ENCODE results near the gene LCE1F. TPM values are rescaled to one million over a fixed set of nuclear protein-coding genes. Genes with fewer than 3 reads are reported as not detected.

The LCE1F gene
- total and polyA plus RNA-seq, 5 experiments from 2014 or later = not detected

DNA sequence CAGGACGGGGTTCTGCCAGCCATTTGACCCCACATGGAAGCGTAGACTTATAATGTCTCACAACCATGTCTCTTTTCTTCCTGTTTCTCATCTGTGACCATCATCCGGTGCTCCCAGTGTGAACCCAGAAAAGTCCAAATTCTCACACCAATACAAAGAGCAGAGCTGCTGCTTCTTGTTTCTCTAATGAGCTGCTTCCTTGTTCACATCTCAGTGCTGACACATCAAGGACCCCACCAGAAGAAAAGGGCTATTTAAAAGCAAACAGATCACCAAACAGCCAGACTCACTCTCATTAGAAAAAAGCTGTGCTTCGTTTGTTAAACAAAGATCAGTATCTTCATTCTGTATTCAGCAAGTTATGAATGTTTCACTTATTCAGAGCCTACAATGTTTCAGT is 20.7 kb downstream of the LCE1F start:
- Mint-ChIP-seq H3K4me1 (no peaks in the 10 kb centered on the region), H3K27ac (no peak overlapping the region), H3K9me3 (no peaks in the 10 kb centered on the region), H3K4me3 (no peak overlapping the region), H3K27me3 (peaks cover 3 to 19% (median 8%) of the 10 kb centered on the region in 5 donors), H3K36me3 (no peaks in the 10 kb centered on the region)
- POLR2A ChIA-PET = no interaction called here
- DNase-seq (no peak), ATAC-seq (no peak)

DNA sequence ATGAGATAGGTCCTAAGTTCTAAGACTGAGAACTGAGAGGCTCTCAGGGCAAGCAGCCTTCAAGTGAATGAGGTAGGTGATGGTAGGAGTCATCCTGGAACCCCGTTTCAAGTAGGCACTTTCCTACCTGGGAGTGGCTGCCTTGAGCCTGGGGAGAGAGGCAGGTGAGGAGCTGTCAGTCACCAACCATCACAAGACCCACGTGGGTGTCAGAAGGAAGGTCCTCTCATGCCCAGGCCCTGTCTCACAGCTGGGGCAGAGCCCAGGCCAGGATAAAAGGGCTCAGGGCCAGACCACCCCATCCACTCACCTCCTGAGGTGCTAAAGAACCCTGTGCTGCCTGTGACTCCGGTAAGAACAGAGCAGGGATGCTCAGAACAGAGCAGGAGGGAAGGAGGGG is 21.5 kb downstream of the LCE1F start, which contains the start of gene LCE1D:
TSS of gene LCE1D (plus strand) at position 301 of the 400 bp plus-strand sequence. CDS start 1,074 bp downstream, outside the sequence.
- H3K27me3 Mint-ChIP-seq = peaks cover 3 to 27% (median 11%) of the 10 kb centered on the region in 5 donors
- DNase-seq (no peak), ATAC-seq (no peak)
- no peak within 1 kb of the TSS for H3K4me3 Mint-ChIP-seq
- H3K9me3 Mint-ChIP-seq = no peaks in the 10 kb centered on the region
- POLR2A ChIA-PET = no interaction called here
- H3K4me1 Mint-ChIP-seq = no peaks in the 10 kb centered on the region
- no peaks in the 10 kb centered on the region for H3K36me3 Mint-ChIP-seq
- H3K27ac Mint-ChIP-seq = no peak within 1 kb of the TSS

DNA sequence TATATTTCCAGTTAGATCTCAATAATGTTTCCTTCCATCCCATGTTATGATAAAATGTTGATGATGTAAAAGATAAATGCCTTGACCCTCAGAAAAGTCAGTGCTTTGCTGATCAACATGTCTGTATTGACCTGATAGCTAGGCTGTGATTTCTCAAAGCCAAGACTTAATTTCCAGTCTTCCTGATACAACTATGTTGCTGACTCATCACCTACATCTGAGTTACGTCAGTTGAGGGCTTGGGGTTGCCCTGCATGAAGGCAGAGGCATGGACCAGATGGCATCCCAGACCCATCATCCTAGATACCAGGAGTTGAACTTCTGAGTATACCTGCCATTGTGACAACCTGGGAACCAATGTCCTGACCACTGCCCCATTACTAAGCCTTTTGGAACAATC is 26.4 kb downstream of the LCE1F start:
- H3K27me3 Mint-ChIP-seq = peaks cover 15 to 50% (median 26%) of the 10 kb centered on the region in 5 donors
- H3K36me3 Mint-ChIP-seq = no peaks in the 10 kb centered on the region
- DNase-seq = no peak
- no peak overlapping the region for H3K27ac Mint-ChIP-seq
- ATAC-seq = no peak
- H3K4me3 Mint-ChIP-seq = no peak overlapping the region
- no peaks in the 10 kb centered on the region for H3K4me1 Mint-ChIP-seq
- POLR2A ChIA-PET = no interaction called here
- no peaks in the 10 kb centered on the region for H3K9me3 Mint-ChIP-seq

- ATAC-seq (no peak), DNase-seq (no peak)
- Mint-ChIP-seq H3K9me3 (peaks cover 0 to 4% (median 0%) of the 10 kb centered on the region in 9 donors), H3K27me3 (peaks cover 9 to 29% (median 22%) of the 10 kb centered on the region in 5 donors), H3K27ac (peak within 1 kb of the TSS in 1 of 10 donors; percentile 26), H3K36me3 (no peaks in the 10 kb centered on the region), H3K4me1 (no peaks in the 10 kb centered on the region), H3K4me3 (no peak within 1 kb of the TSS)
- POLR2A ChIA-PET = no interaction called here
Observed at GRCh38 chr1:152806576-152806975, 31.6 kb downstream of the LCE1F start, which contains the start of gene LCE1C. TSS of gene LCE1C (minus strand) at chr1:152806651. CDS start at chr1:152805478, 1,173 bp downstream.

DNA sequence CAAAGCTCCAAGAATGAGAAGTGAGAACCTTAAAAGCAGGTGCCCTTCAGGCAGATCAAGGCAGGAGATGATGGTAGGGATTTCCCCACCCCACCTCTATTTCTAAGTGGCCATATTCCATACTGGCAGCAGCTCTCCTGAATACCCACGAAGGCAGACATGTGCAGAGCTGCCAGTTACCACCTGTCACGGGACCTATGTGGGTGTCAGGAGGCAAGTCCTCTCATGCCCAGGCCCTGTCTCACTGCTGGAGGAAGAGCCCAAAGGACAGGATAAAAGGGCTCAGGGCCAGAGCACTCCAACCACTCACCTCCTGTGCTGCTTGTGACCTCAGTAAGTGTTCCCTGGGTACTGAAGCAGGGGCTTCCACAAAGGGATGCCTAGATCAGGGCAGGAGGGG is 36.1 kb downstream of the LCE1F start:
- ATAC-seq (no peak), DNase-seq (no peak)
- peaks cover 0 to 4% (median 0%) of the 10 kb centered on the region in 3 donors for H3K36me3 Mint-ChIP-seq
- peak overlapping the region in 1 of 10 donors; percentile 65 for H3K27ac Mint-ChIP-seq
- H3K9me3 Mint-ChIP-seq = peaks cover 0 to 4% (median 0%) of the 10 kb centered on the region in 9 donors
- H3K4me3 Mint-ChIP-seq = no peak overlapping the region
- POLR2A ChIA-PET = no interaction called here
- H3K27me3 Mint-ChIP-seq = peaks cover 14 to 23% (median 19%) of the 10 kb centered on the region in 5 donors
- H3K4me1 Mint-ChIP-seq = no peaks in the 10 kb centered on the region

- H3K27me3 Mint-ChIP-seq = peaks cover 16 to 25% (median 19%) of the 10 kb centered on the region in 5 donors
- no peak within 1 kb of the TSS for H3K4me3 Mint-ChIP-seq
- H3K27ac Mint-ChIP-seq = peak within 1 kb of the TSS in 1 of 10 donors; percentile 65
- ATAC-seq (no peak), DNase-seq (no peak)
- H3K4me1 Mint-ChIP-seq = no peaks in the 10 kb centered on the region
- peaks cover 0 to 4% (median 0%) of the 10 kb centered on the region in 3 donors for H3K36me3 Mint-ChIP-seq
- peaks cover 0 to 4% (median 0%) of the 10 kb centered on the region in 9 donors for H3K9me3 Mint-ChIP-seq
- POLR2A ChIA-PET = no interaction called here
Observed at GRCh38 chr1:152811671-152812070, 36.7 kb downstream of the LCE1F start, which contains the start of gene LCE1B. TSS of gene LCE1B (plus strand) at chr1:152811971. CDS start at chr1:152812447, 476 bp downstream.

DNA sequence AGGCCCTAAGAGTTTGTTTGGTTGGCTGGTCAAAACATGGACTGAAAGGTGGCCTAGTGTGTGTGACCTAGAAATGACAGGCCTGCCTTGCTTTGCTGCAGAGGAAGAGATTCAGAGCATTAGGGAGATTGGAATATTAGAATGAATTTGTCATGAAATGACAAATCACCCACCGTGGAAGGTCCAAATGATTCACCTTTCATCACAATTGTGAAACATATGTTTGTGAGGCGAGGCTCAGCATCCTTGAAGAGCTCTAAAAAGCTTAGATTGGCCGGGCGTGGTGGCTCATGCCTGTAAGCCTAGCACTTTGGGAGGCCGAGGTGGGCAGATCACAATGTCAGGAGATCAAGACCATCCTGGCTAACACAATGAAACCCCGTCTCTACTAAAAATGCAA is 42.4 kb downstream of the LCE1F start:
- H3K9me3 Mint-ChIP-seq = peaks cover 0 to 3% (median 0%) of the 10 kb centered on the region in 9 donors
- ATAC-seq = no peak
- H3K4me1 Mint-ChIP-seq = no peaks in the 10 kb centered on the region
- no peak overlapping the region for H3K27ac Mint-ChIP-seq
- H3K4me3 Mint-ChIP-seq = no peak overlapping the region
- POLR2A ChIA-PET = no interaction called here
- no peak for DNase-seq
- H3K36me3 Mint-ChIP-seq = peaks cover 0 to 4% (median 0%) of the 10 kb centered on the region in 3 donors
- peaks cover 13 to 33% (median 15%) of the 10 kb centered on the region in 5 donors for H3K27me3 Mint-ChIP-seq

GRCh38 chr1:152823294-152823693 is 48.4 kb downstream of the LCE1F start:
- no peaks in the 10 kb centered on the region for H3K4me1 Mint-ChIP-seq
- DNase-seq (no peak), ATAC-seq (no peak)
- no peaks in the 10 kb centered on the region for H3K9me3 Mint-ChIP-seq
- H3K27ac Mint-ChIP-seq = no peak overlapping the region
- H3K4me3 Mint-ChIP-seq = no peak overlapping the region
- POLR2A ChIA-PET = no interaction called here
- no peaks in the 10 kb centered on the region for H3K36me3 Mint-ChIP-seq
- H3K27me3 Mint-ChIP-seq = peaks cover 14 to 39% (median 22%) of the 10 kb centered on the region in 5 donors

DNA sequence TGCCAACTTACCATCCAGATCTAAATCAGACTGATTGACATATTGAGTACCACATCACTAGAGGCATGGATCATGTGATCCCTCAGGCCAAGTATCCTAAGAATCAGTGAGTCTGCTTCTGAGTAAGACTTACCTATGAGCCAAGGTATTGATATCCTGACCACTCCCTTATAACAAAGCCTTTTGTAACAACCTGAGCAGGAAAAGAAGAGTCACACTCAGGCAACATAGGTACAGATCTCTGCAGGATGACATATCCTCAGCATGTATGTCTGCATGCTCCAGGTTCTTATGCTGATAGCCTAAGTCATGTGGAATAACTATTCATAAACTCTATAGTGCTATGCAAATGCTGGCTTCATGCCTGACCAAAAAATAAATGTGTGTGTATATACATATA is 50.0 kb downstream of the LCE1F start:
- ATAC-seq = no peak
- Mint-ChIP-seq H3K36me3 (no peaks in the 10 kb centered on the region), H3K4me3 (no peak overlapping the region), H3K4me1 (no peaks in the 10 kb centered on the region), H3K9me3 (no peaks in the 10 kb centered on the region), H3K27me3 (peaks cover 16 to 56% (median 28%) of the 10 kb centered on the region in 5 donors), H3K27ac (no peak overlapping the region)
- POLR2A ChIA-PET = no interaction called here
- DNase-seq = no peak

Other genes starting within 250 kb of the LCE1F start
- not detected for gene LCE3E, start 208.4 kb upstream of the LCE1F start, total RNA-seq
- not detected for gene LCE3E, start 208.4 kb upstream of the LCE1F start, polyA plus RNA-seq
- gene LCE3D, start 194.6 kb upstream of the LCE1F start, total RNA-seq = not detected
- not detected for gene LCE3D, start 194.6 kb upstream of the LCE1F start, polyA plus RNA-seq
- not detected for gene LCE3C, start 174.9 kb upstream of the LCE1F start, total RNA-seq
- not detected for gene LCE3C, start 174.9 kb upstream of the LCE1F start, polyA plus RNA-seq
- gene LCE3B, start 161.3 kb upstream of the LCE1F start, total RNA-seq = not detected
- gene LCE3B, start 161.3 kb upstream of the LCE1F start, polyA plus RNA-seq = not detected
- not detected for gene LCE3A, start 152.0 kb upstream of the LCE1F start, total RNA-seq
- not detected for gene LCE3A, start 152.0 kb upstream of the LCE1F start, polyA plus RNA-seq
- not detected for gene LCE2D, start 111.8 kb upstream of the LCE1F start, total RNA-seq
- gene LCE2D, start 111.8 kb upstream of the LCE1F start, polyA plus RNA-seq = not detected
- gene LCE2C, start 99.9 kb upstream of the LCE1F start, total RNA-seq = not detected
- gene LCE2C, start 99.9 kb upstream of the LCE1F start, polyA plus RNA-seq = not detected
- gene LCE2B, start 89.0 kb upstream of the LCE1F start, total RNA-seq = not detected
- gene LCE2B, start 89.0 kb upstream of the LCE1F start, polyA plus RNA-seq = not detected
- gene LCE2A, start 76.8 kb upstream of the LCE1F start, total RNA-seq = not detected
- not detected for gene LCE2A, start 76.8 kb upstream of the LCE1F start, polyA plus RNA-seq
- not detected for gene LCE4A, start 67.0 kb upstream of the LCE1F start, total RNA-seq
- not detected for gene LCE4A, start 67.0 kb upstream of the LCE1F start, polyA plus RNA-seq
- not detected for gene KPRP, start 17.1 kb upstream of the LCE1F start, total RNA-seq
- not detected for gene KPRP, start 17.1 kb upstream of the LCE1F start, polyA plus RNA-seq
- gene LCE1E, start 11.1 kb downstream of the LCE1F start, total RNA-seq = not detected
- not detected for gene LCE1E, start 11.1 kb downstream of the LCE1F start, polyA plus RNA-seq
- not detected for gene LCE1D, start 21.6 kb downstream of the LCE1F start, total RNA-seq
- not detected for gene LCE1D, start 21.6 kb downstream of the LCE1F start, polyA plus RNA-seq
- not detected for gene LCE1C, start 31.5 kb downstream of the LCE1F start, total RNA-seq
- gene LCE1C, start 31.5 kb downstream of the LCE1F start, polyA plus RNA-seq = not detected
- not detected for gene LCE1B, start 36.8 kb downstream of the LCE1F start, total RNA-seq
- not detected for gene LCE1B, start 36.8 kb downstream of the LCE1F start, polyA plus RNA-seq
- not detected for gene LCE1A, start 52.3 kb downstream of the LCE1F start, total RNA-seq
- not detected for gene LCE1A, start 52.3 kb downstream of the LCE1F start, polyA plus RNA-seq
- not detected for gene LCE6A, start 67.7 kb downstream of the LCE1F start, total RNA-seq
- gene LCE6A, start 67.7 kb downstream of the LCE1F start, polyA plus RNA-seq = not detected
- gene LCE7A, start 84.9 kb downstream of the LCE1F start, total RNA-seq = not detected
- gene LCE7A, start 84.9 kb downstream of the LCE1F start, polyA plus RNA-seq = not detected
- gene SMCP, start 103.2 kb downstream of the LCE1F start, total RNA-seq = not detected
- gene SMCP, start 103.2 kb downstream of the LCE1F start, polyA plus RNA-seq = not detected
- not detected for gene IVL, start 133.4 kb downstream of the LCE1F start, total RNA-seq
- not detected for gene IVL, start 133.4 kb downstream of the LCE1F start, polyA plus RNA-seq
- gene SPRR5, start 172.1 kb downstream of the LCE1F start, total RNA-seq = not detected
- not detected for gene SPRR5, start 172.1 kb downstream of the LCE1F start, polyA plus RNA-seq
- not detected for gene SPRR4, start 195.5 kb downstream of the LCE1F start, total RNA-seq
- not detected for gene SPRR4, start 195.5 kb downstream of the LCE1F start, polyA plus RNA-seq
- not detected for gene SPRR1A, start 208.9 kb downstream of the LCE1F start, total RNA-seq
- gene SPRR1A, start 208.9 kb downstream of the LCE1F start, polyA plus RNA-seq = not detected
- not detected for gene SPRR3, start 226.6 kb downstream of the LCE1F start, total RNA-seq
- not detected for gene SPRR3, start 226.6 kb downstream of the LCE1F start, polyA plus RNA-seq

All from naive thymus-derived CD8-positive, alpha-beta T cell (primary cell).